HEK293 (cell line): ENCODE measurements around the gene MTCL3.

ENCODE experiments used
- CTCF ChIA-PET: fragments of 350-600 bp; formaldehyde crosslinking; extraction: SDS; loops from one replicate; lab custom pipeline; 2021; ENCODE audit warnings: antibody characterized with exemption; lab: Yijun Ruan, JAX
- POLR2A ChIA-PET: fragments of 300-600 bp; formaldehyde crosslinking; extraction: SDS; loops from one replicate; lab custom pipeline; 2020; ENCODE audit warnings: antibody characterized with exemption, inconsistent platforms; lab: Yijun Ruan, JAX
- H3K27ac ChIP-seq: fragments of 200-500 bp; sonication (Bioruptor generic); 2 replicates; pipeline ENCODE4 v1.5.1; 2014; ENCODE audit warnings: low read depth, low read length, control low read depth, inconsistent platforms; ENCODE audit errors: extremely low read depth
- H3K36me3 ChIP-seq, 2 experiments: fragments of 200-500 bp in 1 of 2; sonication (Bioruptor generic) in 1 of 2; 1 replicate in 1 of 2; 2 replicates in 1 of 2; pipeline ENCODE4 v1.5.1; 2014 to 2017; ENCODE audit warnings: inconsistent platforms in 2 of 2, low read length in 2 of 2; ENCODE audit not compliant: control insufficient read depth in 2 of 2, insufficient read depth in 1 of 2
- H3K4me1 ChIP-seq: fragments of 200-500 bp; sonication (Bioruptor generic); 2 replicates; pipeline ENCODE4 v1.5.1; 2014; ENCODE audit warnings: mild to moderate bottlenecking, low read length, inconsistent platforms; ENCODE audit not compliant: control insufficient read depth, insufficient read depth
- H3K4me3 ChIP-seq: 2 replicates; pipeline ENCODE4 v1.5.1; 2011; ENCODE audit warnings: low read depth, mild to moderate bottlenecking, control low read depth, low read length, moderate library complexity
- H3K9me3 ChIP-seq: fragments of 200-500 bp; sonication (Bioruptor generic); 2 replicates; pipeline ENCODE4 v1.5.1; 2014; ENCODE audit warnings: low read depth, low read length, inconsistent platforms; ENCODE audit not compliant: control insufficient read depth, insufficient read depth
- BCL11B ChIP-seq: fragments of 450-650 bp; formaldehyde crosslinking; IDR thresholded peaks from 2 replicates; pipeline ENCODE4 v1.5.1; 2016; ENCODE audit warnings: low read depth, missing biosample characterization, missing genetic modification characterization
- EGR2 ChIP-seq: fragments of 450-650 bp; formaldehyde crosslinking; IDR thresholded peaks from 2 replicates; pipeline ENCODE4 v1.5.1; 2016; ENCODE audit warnings: low read depth, missing biosample characterization, missing genetic modification characterization
- GFI1B ChIP-seq: fragments of 450-650 bp; formaldehyde crosslinking; IDR thresholded peaks from 2 replicates; pipeline ENCODE4 v1.5.1; 2016; ENCODE audit warnings: missing biosample characterization, missing genetic modification characterization
- GLI4 ChIP-seq: fragments of 450-650 bp; formaldehyde crosslinking; IDR thresholded peaks from 2 replicates; pipeline ENCODE4 v1.5.1; 2016; ENCODE audit warnings: missing biosample characterization, missing genetic modification characterization
- HIC1 ChIP-seq: fragments of 450-650 bp; formaldehyde crosslinking; IDR thresholded peaks from 2 replicates; pipeline ENCODE4 v1.5.1; 2016; ENCODE audit warnings: missing biosample characterization, missing genetic modification characterization
- INSM2 ChIP-seq: fragments of 450-650 bp; formaldehyde crosslinking; IDR thresholded peaks from 2 replicates; pipeline ENCODE4 v1.5.1; 2016; ENCODE audit warnings: missing biosample characterization, missing genetic modification characterization
- KLF17 ChIP-seq: fragments of 450-650 bp; formaldehyde crosslinking; IDR thresholded peaks from 2 replicates; pipeline ENCODE4 v1.5.1; 2016; ENCODE audit warnings: missing biosample characterization, missing genetic modification characterization
- SCRT2 ChIP-seq: fragments of 450-650 bp; formaldehyde crosslinking; IDR thresholded peaks from 2 replicates; pipeline ENCODE4 v1.5.1; 2016; ENCODE audit warnings: missing biosample characterization, missing genetic modification characterization
- SP7 ChIP-seq: fragments of 450-650 bp; formaldehyde crosslinking; IDR thresholded peaks from 2 replicates; pipeline ENCODE4 v1.5.1; 2016; ENCODE audit warnings: missing biosample characterization, missing genetic modification characterization
- TRIM28 ChIP-seq: IDR thresholded peaks from 2 replicates; pipeline ENCODE4 v1.6.1; 2011; ENCODE audit warnings: low read length, control low read depth, borderline replicate concordance
- ZBTB21 ChIP-seq: fragments of 450-650 bp; formaldehyde crosslinking; IDR thresholded peaks from 2 replicates; pipeline ENCODE4 v1.5.1; 2017; ENCODE audit warnings: missing biosample characterization, missing genetic modification characterization
- ZIC2 ChIP-seq: fragments of 450-650 bp; formaldehyde crosslinking; IDR thresholded peaks from 2 replicates; pipeline ENCODE4 v1.5.1; 2016; ENCODE audit warnings: missing biosample characterization, missing genetic modification characterization
- ZNF10 ChIP-seq: fragments of 450-650 bp; formaldehyde crosslinking; IDR thresholded peaks from 2 replicates; pipeline ENCODE4 v1.5.1; 2017; ENCODE audit warnings: missing biosample characterization, missing genetic modification characterization
- ZNF211 ChIP-seq: fragments of 450-650 bp; formaldehyde crosslinking; IDR thresholded peaks from 2 replicates; pipeline ENCODE4 v1.5.1; 2016; ENCODE audit warnings: low read depth, missing biosample characterization, missing genetic modification characterization
- ZNF341 ChIP-seq: fragments of 450-650 bp; formaldehyde crosslinking; IDR thresholded peaks from 2 replicates; pipeline ENCODE4; 2016; ENCODE audit warnings: low read depth, missing biosample characterization, missing genetic modification characterization
- ZNF350 ChIP-seq: fragments of 450-650 bp; formaldehyde crosslinking; IDR thresholded peaks from 2 replicates; pipeline ENCODE4 v1.5.0; 2017; ENCODE audit warnings: missing biosample characterization, mild to moderate bottlenecking, missing genetic modification characterization
- ZNF449 ChIP-seq: fragments of 450-650 bp; formaldehyde crosslinking; IDR thresholded peaks from 2 replicates; pipeline ENCODE4 v1.5.1; 2017; ENCODE audit warnings: missing biosample characterization, mild to moderate bottlenecking, missing genetic modification characterization, moderate library complexity
- ZNF549 ChIP-seq: fragments of 450-650 bp; IDR thresholded peaks from 2 replicates; pipeline ENCODE4 v1.5.1; 2018; ENCODE audit warnings: missing biosample characterization, missing genetic modification characterization, mild to moderate bottlenecking, inconsistent platforms, moderate library complexity
- ZNF610 ChIP-seq: fragments of 450-650 bp; formaldehyde crosslinking; IDR thresholded peaks from 2 replicates; pipeline ENCODE4 v1.5.1; 2016; ENCODE audit warnings: missing biosample characterization, missing genetic modification characterization, borderline replicate concordance
- ZNF658 ChIP-seq: fragments of 450-650 bp; formaldehyde crosslinking; IDR thresholded peaks from 2 replicates; pipeline ENCODE4; 2016; ENCODE audit warnings: missing biosample characterization, missing genetic modification characterization
- ZNF660 ChIP-seq: fragments of 450-650 bp; IDR thresholded peaks from 2 replicates; pipeline ENCODE4 v1.5.1; 2018; ENCODE audit warnings: missing biosample characterization, mild to moderate bottlenecking, missing genetic modification characterization
- TF ChIP-seq, protein P1 (sequence below): fragments of 450-650 bp; IDR thresholded peaks from 2 replicates; pipeline ENCODE4 v1.5.1; 2018; ENCODE audit warnings: missing biosample characterization, mild to moderate bottlenecking, missing genetic modification characterization
- TF ChIP-seq, protein P2 (sequence below): fragments of 450-650 bp; formaldehyde crosslinking; IDR thresholded peaks from 2 replicates; pipeline ENCODE4 v1.5.1; 2016; ENCODE audit warnings: missing biosample characterization, missing genetic modification characterization

Gene MTCL3

GRCh38 chr6:127518710-127519468 lies at the start of gene MTCL3 (continued):
- TF ChIP-seq HIC1 (tag by site-specific recombination) (no peak; the same call in 1 of the 2 replicates), GFI1B (tag by site-specific recombination) (no peak), KLF17 (tag by site-specific recombination) (peak; percentile 43; the same call in 1 of the 2 replicates), ZNF10 (tag by site-specific recombination) (0 out of 2 replicates have a peak, but pooled peaks have one; percentile 45), ZNF211 (tag by site-specific recombination) (no peak), ZNF341 (tag by site-specific recombination) (peak; percentile 75), ZNF660 (tag by site-specific recombination) (peak; percentile 75), ZNF658 (tag by site-specific recombination) (no peak), EGR2 (tag by site-specific recombination) (peak; percentile 59), BCL11B (tag by site-specific recombination) (no peak), ZNF449 (tag by site-specific recombination) (peak; percentile 90)
- TF ChIP-seq, protein P1, sequence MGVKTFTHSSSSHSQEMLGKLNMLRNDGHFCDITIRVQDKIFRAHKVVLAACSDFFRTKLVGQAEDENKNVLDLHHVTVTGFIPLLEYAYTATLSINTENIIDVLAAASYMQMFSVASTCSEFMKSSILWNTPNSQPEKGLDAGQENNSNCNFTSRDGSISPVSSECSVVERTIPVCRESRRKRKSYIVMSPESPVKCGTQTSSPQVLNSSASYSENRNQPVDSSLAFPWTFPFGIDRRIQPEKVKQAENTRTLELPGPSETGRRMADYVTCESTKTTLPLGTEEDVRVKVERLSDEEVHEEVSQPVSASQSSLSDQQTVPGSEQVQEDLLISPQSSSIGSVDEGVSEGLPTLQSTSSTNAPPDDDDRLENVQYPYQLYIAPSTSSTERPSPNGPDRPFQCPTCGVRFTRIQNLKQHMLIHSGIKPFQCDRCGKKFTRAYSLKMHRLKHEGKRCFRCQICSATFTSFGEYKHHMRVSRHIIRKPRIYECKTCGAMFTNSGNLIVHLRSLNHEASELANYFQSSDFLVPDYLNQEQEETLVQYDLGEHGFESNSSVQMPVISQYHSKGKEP, result peak; percentile 78; the same call in 1 of the 2 replicates

DNA sequence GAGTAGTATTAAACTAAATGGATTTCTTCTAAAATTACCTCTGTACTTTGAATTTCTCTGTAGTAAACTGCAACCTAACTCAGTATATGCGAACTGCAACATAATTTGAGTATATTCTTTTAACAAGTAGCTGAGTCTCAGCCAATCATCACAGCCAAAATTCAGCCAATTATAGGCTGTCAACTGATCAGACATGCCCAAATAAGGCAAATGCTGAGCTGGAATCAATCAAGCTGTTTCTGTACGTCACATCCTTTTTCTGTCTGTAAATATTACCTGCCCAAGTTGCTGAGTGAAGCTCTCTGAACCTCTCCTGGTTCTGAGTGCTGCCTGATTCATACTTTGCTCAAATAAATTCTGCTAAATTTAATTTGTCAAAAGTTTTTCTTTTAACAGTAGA lies 48.3 kb upstream of the MTCL3 start:
- H3K4me3 ChIP-seq, result no peak overlapping the region
- POLR2A ChIA-PET, result no interaction called here
- TF ChIP-seq ZNF549 (tag by site-specific recombination) (peak; percentile 39; the same call in 1 of the 2 replicates), ZBTB21 (tag by site-specific recombination) (no peak)
- TF ChIP-seq, all 188 proteins: peak for 1
- Histone ChIP-seq H3K9me3 (no peaks in the 10 kb centered on the region), H3K4me1 (no peaks in the 10 kb centered on the region), H3K27ac (no peak overlapping the region), H3K36me3 (no peaks in the 10 kb centered on the region)
- CTCF ChIA-PET, result interaction anchor here (0.6 to 3.6 kb wide), 3 partner anchors 12 to 74 kb away, joined by 3 to 19 read pairs (median 3); no protein-coding TSS in a partner anchor

GRCh38 chr6:127566651-127567050 lies 47.5 kb upstream of the MTCL3 start:
- Histone ChIP-seq H3K4me3 (no peak overlapping the region), H3K27ac (no peak overlapping the region), H3K36me3 (no peaks in the 10 kb centered on the region), H3K4me1 (no peaks in the 10 kb centered on the region), H3K9me3 (no peaks in the 10 kb centered on the region)
- CTCF ChIA-PET, result interaction anchor here (1.0 to 3.6 kb wide), 2 partner anchors 11 to 123 kb away, joined by 3 to 19 read pairs; no protein-coding TSS in a partner anchor
- POLR2A ChIA-PET, result no interaction called here
- TF ChIP-seq SP7 (tag by site-specific recombination) (no peak), ZIC2 (tag by site-specific recombination) (no peak), ZNF350 (tag by site-specific recombination) (no peak), ZNF610 (tag by site-specific recombination) (no peak), TRIM28 (no peak), SCRT2 (tag by site-specific recombination) (no peak), INSM2 (tag by site-specific recombination) (no peak), GLI4 (no peak)
- TF ChIP-seq, protein P2, sequence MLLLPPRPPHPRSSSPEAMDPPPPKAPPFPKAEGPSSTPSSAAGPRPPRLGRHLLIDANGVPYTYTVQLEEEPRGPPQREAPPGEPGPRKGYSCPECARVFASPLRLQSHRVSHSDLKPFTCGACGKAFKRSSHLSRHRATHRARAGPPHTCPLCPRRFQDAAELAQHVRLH, result no peak
